WTC11 (cell line): ENCODE results near the gene RND1. TPM values are rescaled to one million over a fixed set of nuclear protein-coding genes. Genes with fewer than 3 reads are reported as not detected.

Experiments
- ATAC-seq: fragments of 200-7000 bp; cut with Tn5 transposase; 2 replicates; pipeline ENCODE4 v1.10.0; 2021; ENCODE audit warnings: mild to moderate bottlenecking, moderate library complexity
- CTCF ChIA-PET: fragments of 300-600 bp; sonication (Branson Sonifier 250); formaldehyde crosslinking; loops from one replicate; lab custom pipeline; 2021; ENCODE audit warnings: antibody characterized with exemption; lab: Charles Lee
- POLR2A ChIA-PET: fragments of 350-600 bp; sonication (Branson Sonifier 250); formaldehyde crosslinking; loops from one replicate; lab custom pipeline; 2021; ENCODE audit warnings: antibody characterized with exemption; lab: Charles Lee
- DNase-seq: peaks from one replicate; pipeline ENCODE4 v3.0.0; 2021; ENCODE audit warnings: low spot score
- H3K27ac Mint-ChIP-seq: 2 replicates; pipeline ENCODE4 v1.8.0; 2021; ENCODE audit warnings: mixed read lengths
- H3K27me3 Mint-ChIP-seq: 2 replicates; pipeline ENCODE4 v1.8.0; 2021; ENCODE audit warnings: low read depth, mild to moderate bottlenecking, moderate library complexity, mixed read lengths
- H3K36me3 Mint-ChIP-seq: 2 replicates; pipeline ENCODE4 v1.8.0; 2021; ENCODE audit warnings: mixed read lengths
- H3K4me1 Mint-ChIP-seq: 2 replicates; pipeline ENCODE4 v1.8.0; 2022; ENCODE audit warnings: mixed read lengths
- H3K4me3 Mint-ChIP-seq: 2 replicates; pipeline ENCODE4 v1.8.0; 2021; ENCODE audit warnings: mild to moderate bottlenecking, moderate library complexity, mixed read lengths
- H3K9me3 Mint-ChIP-seq: 2 replicates; pipeline ENCODE4 v1.8.0; 2021; ENCODE audit warnings: mixed read lengths
- ATF2 ChIP-seq: sonication (generic); formaldehyde crosslinking; IDR thresholded peaks from 2 replicates; pipeline ENCODE4 v1.8.1; 2022; ENCODE audit warnings: low read depth, missing genetic modification reagents, borderline replicate concordance
- EMX1 ChIP-seq: fragments of 250-450 bp; sonication (Bioruptor Pico); IDR thresholded peaks from 2 replicates; pipeline ENCODE4 v1.8.0; 2021; ENCODE audit warnings: mild to moderate bottlenecking
- HMGA2 ChIP-seq: fragments of 250-450 bp; sonication (Bioruptor Pico); IDR thresholded peaks from 2 replicates; pipeline ENCODE4 v1.4.0; 2021; ENCODE audit warnings: mild to moderate bottlenecking, moderate library complexity
- HMGXB4 ChIP-seq: sonication (generic); formaldehyde crosslinking; IDR thresholded peaks from 2 replicates; pipeline ENCODE4 v1.8.1; 2023; ENCODE audit warnings: mild to moderate bottlenecking, moderate library complexity, missing genetic modification reagents
- IRF1 ChIP-seq: sonication (generic); formaldehyde crosslinking; IDR thresholded peaks from 2 replicates; pipeline ENCODE4 v1.8.0; 2023; ENCODE audit warnings: missing genetic modification reagents
- JAZF1 ChIP-seq: fragments of 250-450 bp; sonication (Bioruptor Pico); IDR thresholded peaks from 2 replicates; pipeline ENCODE4 v1.9.0; 2021; ENCODE audit warnings: moderate library complexity, mild to moderate bottlenecking, inconsistent platforms
- MAX ChIP-seq: sonication (generic); formaldehyde crosslinking; IDR thresholded peaks from 2 replicates; pipeline ENCODE4 v1.8.0; 2022; ENCODE audit warnings: mild to moderate bottlenecking, missing genetic modification reagents
- MYBL2 ChIP-seq: sonication (generic); formaldehyde crosslinking; IDR thresholded peaks from 2 replicates; pipeline ENCODE4 v1.8.1; 2023; ENCODE audit warnings: mild to moderate bottlenecking, moderate library complexity, missing genetic modification reagents
- NFE2L1 ChIP-seq: sonication (generic); formaldehyde crosslinking; IDR thresholded peaks from 2 replicates; pipeline ENCODE4 v1.8.1; 2023; ENCODE audit warnings: missing genetic modification reagents
- NFYB ChIP-seq: sonication (generic); formaldehyde crosslinking; conservative IDR thresholded peaks from 2 replicates; pipeline ENCODE4 v1.8.0; 2022; ENCODE audit warnings: low read depth, missing genetic modification reagents
- NR1H2 ChIP-seq: sonication (generic); formaldehyde crosslinking; IDR thresholded peaks from 2 replicates; pipeline ENCODE4 v1.9.0; 2021; ENCODE audit warnings: mild to moderate bottlenecking, moderate library complexity, missing genetic modification reagents
- NR2C2 ChIP-seq: sonication (generic); formaldehyde crosslinking; IDR thresholded peaks from 2 replicates; pipeline ENCODE4 v1.8.0; 2022; ENCODE audit warnings: mild to moderate bottlenecking, missing genetic modification reagents
- NR3C1 ChIP-seq: sonication (generic); formaldehyde crosslinking; conservative IDR thresholded peaks from 2 replicates; pipeline ENCODE4 v1.8.1; 2023; ENCODE audit warnings: low read depth, mild to moderate bottlenecking, missing genetic modification reagents
- OVOL2 ChIP-seq: fragments of 250-450 bp; sonication (Bioruptor Pico); IDR thresholded peaks from 2 replicates; pipeline ENCODE4 v1.9.0; 2021; ENCODE audit warnings: mild to moderate bottlenecking, borderline replicate concordance
- PRDM15 ChIP-seq: sonication (generic); formaldehyde crosslinking; IDR thresholded peaks from 2 replicates; pipeline ENCODE4 v1.8.0; 2022; ENCODE audit warnings: missing genetic modification reagents
- RELA ChIP-seq: sonication (generic); formaldehyde crosslinking; IDR thresholded peaks from 2 replicates; pipeline ENCODE4 v1.8.1; 2022; ENCODE audit warnings: missing genetic modification reagents, mild to moderate bottlenecking, borderline replicate concordance
- SP1 ChIP-seq: sonication (generic); formaldehyde crosslinking; conservative IDR thresholded peaks from 2 replicates; pipeline ENCODE4 v1.8.1; 2022; ENCODE audit warnings: missing genetic modification reagents
- ZNF138 ChIP-seq: sonication (generic); formaldehyde crosslinking; conservative IDR thresholded peaks from 2 replicates; pipeline ENCODE4 v1.8.1; 2022; ENCODE audit warnings: mild to moderate bottlenecking, moderate library complexity, missing genetic modification reagents
- ZNF219 ChIP-seq: sonication (generic); formaldehyde crosslinking; IDR thresholded peaks from 2 replicates; pipeline ENCODE4 v1.8.0; 2023; ENCODE audit warnings: missing genetic modification reagents, mild to moderate bottlenecking, borderline replicate concordance
- ZNF232 ChIP-seq: sonication (generic); formaldehyde crosslinking; IDR thresholded peaks from 2 replicates; pipeline ENCODE4 v1.8.0; 2022; ENCODE audit warnings: mild to moderate bottlenecking, missing genetic modification reagents
- ZNF281 ChIP-seq: sonication (generic); formaldehyde crosslinking; IDR thresholded peaks from 2 replicates; pipeline ENCODE4 v1.8.0; 2023; ENCODE audit warnings: mild to moderate bottlenecking, missing genetic modification reagents
- ZNF671 ChIP-seq: fragments of 250-450 bp; sonication (Bioruptor Pico); IDR thresholded peaks from 2 replicates; pipeline ENCODE4 v1.8.0; 2021; ENCODE audit warnings: mild to moderate bottlenecking
- total RNA-seq: library from RNA; stranded (reverse); gene quantifications from 3 replicates; pipeline ENCODE4 v1.2.3, GENCODE V29; 2021

RND1 gene
- total RNA-seq, 1 experiment from 2014 or later = 7.6 TPM

- TF ChIP-seq ATF2 (CRISPR knock-in tag) (no peak), OVOL2 (CRISPR knock-in tag) (no peak)
- TF ChIP-seq, all 79 proteins: peak for 0
Measured at GRCh38 chr12:48881686-48882314, 16.1 kb upstream of the RND1 start (continued).

- TF ChIP-seq HMGA2 (no peak), NR1H2 (no peak), ZNF671 (CRISPR knock-in tag) (no peak), MYBL2 (CRISPR knock-in tag) (no peak), NR3C1 (CRISPR knock-in tag) (no peak), EMX1 (CRISPR knock-in tag) (no peak), ZNF232 (CRISPR knock-in tag) (no peak), SP1 (CRISPR knock-in tag) (no peak), JAZF1 (no peak), NFE2L1 (CRISPR knock-in tag) (no peak), PRDM15 (CRISPR knock-in tag) (no peak)
- Mint-ChIP-seq H3K27ac (no peak overlapping the region), H3K9me3 (no peaks in the 10 kb centered on the region), H3K4me3 (no peak overlapping the region), H3K4me1 (peaks cover 33% of the 10 kb centered on the region), H3K36me3 (no peaks in the 10 kb centered on the region), H3K27me3 (peaks cover 7% of the 10 kb centered on the region)
- POLR2A ChIA-PET = interaction anchor here (3.9 kb wide), 1 partner anchor 15 kb away, joined by 32 read pairs; the partner anchor contains the start of gene RND1
- ATAC-seq (no peak), DNase-seq (no peak)
- CTCF ChIA-PET = interaction anchor here (0.8 to 5.3 kb wide), 3 partner anchors 10 to 28 kb away, joined by 3 to 78 read pairs (median 42); partner anchors contain the start of gene DDX23
Measured at GRCh38 chr12:48880647-48881046, 15.0 kb upstream of the RND1 start.

- no peak for ATAC-seq
- Mint-ChIP-seq H3K27ac (no peak overlapping the region), H3K4me1 (peaks cover 22% of the 10 kb centered on the region), H3K9me3 (no peaks in the 10 kb centered on the region), H3K4me3 (no peak overlapping the region), H3K36me3 (no peaks in the 10 kb centered on the region), H3K27me3 (peaks cover 7% of the 10 kb centered on the region)
- no peak for DNase-seq
- POLR2A ChIA-PET = interaction anchor here (0.6 to 1.2 kb wide), 2 partner anchors 13 to 26 kb away, joined by 3 to 4 read pairs; partner anchors contain the start of genes DDX23 and RND1
- CTCF ChIA-PET = interaction anchor here (0.9 to 1.9 kb wide), 2 partner anchors 12 to 58 kb away, joined by 3 to 10 read pairs; no protein-coding TSS in a partner anchor
- no peak for TF ChIP-seq ZNF138 (CRISPR knock-in tag)
- TF ChIP-seq ZNF281 (CRISPR knock-in tag) = no peak
- TF ChIP-seq IRF1 = no peak
- TF ChIP-seq ZNF219 = no peak
- TF ChIP-seq NR2C2 (CRISPR knock-in tag) = no peak
- TF ChIP-seq HMGXB4 = no peak
- TF ChIP-seq MAX (CRISPR knock-in tag) = no peak
- no peak for TF ChIP-seq NFYB
- no peak for TF ChIP-seq RELA (CRISPR knock-in tag)
Measured at GRCh38 chr12:48878548-48878947, 12.9 kb upstream of the RND1 start.
